Medulla oblongata (tissue), 1 donor: ENCODE results near the gene DLL1.

ENCODE experiments used
- DNase-seq: peaks from one replicate; pipeline ENCODE4 v3.0.0-alpha.2; 2015; ENCODE audit errors: extremely low spot score

Gene DLL1

DNA sequence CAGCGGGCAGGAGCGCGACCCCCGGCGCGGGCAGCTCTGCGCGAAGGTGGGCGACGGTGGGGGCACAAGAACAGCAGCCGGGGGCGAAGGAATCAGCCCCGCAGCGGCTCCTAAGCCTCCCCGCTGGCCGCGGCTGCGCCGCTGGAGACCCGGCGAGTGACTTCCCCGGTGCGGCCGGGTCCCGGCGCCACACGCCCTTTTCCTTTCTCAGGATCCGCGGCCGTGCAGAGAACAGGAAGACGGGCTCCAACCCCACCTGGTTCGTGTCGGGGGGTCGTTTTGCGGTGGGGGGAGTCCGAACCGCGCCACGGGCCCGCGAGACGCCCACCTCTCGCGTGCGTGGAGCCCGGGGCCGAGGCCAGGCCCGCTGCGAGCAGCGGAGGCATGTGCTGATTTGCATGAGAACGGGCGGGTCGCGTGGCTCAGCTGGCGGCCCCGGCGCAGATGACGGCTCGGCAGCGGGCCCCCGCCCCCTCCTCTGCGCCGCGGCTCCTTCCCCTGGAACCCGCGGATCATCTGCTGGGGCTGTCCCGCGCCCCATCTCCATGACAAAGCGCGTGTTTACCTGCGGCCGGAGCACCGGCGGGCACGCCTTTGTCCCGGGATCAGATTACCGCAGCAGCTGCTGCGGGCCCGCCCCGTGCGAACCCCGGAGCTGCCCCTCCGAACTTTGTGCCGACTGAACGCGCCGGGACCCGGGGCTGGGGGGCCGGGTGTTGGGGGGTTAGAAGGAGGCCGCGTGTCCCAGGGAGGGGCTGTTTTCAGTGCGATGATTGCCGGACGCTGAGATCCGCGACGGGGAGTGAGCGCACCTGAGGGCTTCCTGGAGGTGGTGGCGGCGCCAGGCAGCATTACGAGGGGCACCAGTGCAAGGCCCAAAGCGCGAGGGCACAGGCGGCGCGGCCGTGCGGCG lies 4.9 kb upstream of the DLL1 start:
- DNase-seq, result peak; percentile 27

DNA sequence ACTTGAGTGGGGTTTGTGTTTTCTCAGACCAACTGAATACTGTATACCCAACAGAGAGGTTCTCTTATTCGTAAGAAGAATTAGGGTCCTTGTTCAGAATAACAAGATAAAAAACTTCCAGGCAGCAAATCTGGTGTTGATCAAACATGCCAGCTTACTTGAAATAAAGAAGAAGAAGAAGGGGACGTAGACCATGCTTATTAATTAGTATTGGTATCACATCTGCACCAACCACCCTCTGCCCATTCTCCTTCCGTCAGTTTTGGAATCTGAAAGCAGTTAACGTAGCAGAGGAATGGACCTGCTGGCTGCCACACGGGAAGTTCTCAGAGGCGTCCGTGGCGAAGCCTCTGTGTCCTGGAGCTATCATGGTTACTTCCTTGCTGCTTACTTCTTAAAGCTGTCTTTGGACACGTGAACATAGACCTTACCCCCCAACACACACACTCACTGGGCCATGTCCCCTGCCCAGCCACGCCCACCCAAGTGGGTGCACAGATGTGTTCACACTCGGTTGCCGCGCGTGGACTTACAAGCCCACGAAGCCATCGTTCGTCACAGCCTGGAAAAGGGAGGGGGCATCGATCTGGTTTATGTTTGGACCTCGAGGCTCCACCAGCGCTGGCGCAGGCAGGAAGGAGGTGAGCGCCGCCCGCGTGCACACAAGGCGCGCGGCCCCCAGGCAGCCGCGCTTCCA lies 4.1 kb upstream of the DLL1 start:
- DNase-seq, result peak; percentile 33

GRCh38 chr6:170294298-170294730 lies 3.4 kb upstream of the DLL1 start:
- peak; percentile 18 for DNase-seq

DNA sequence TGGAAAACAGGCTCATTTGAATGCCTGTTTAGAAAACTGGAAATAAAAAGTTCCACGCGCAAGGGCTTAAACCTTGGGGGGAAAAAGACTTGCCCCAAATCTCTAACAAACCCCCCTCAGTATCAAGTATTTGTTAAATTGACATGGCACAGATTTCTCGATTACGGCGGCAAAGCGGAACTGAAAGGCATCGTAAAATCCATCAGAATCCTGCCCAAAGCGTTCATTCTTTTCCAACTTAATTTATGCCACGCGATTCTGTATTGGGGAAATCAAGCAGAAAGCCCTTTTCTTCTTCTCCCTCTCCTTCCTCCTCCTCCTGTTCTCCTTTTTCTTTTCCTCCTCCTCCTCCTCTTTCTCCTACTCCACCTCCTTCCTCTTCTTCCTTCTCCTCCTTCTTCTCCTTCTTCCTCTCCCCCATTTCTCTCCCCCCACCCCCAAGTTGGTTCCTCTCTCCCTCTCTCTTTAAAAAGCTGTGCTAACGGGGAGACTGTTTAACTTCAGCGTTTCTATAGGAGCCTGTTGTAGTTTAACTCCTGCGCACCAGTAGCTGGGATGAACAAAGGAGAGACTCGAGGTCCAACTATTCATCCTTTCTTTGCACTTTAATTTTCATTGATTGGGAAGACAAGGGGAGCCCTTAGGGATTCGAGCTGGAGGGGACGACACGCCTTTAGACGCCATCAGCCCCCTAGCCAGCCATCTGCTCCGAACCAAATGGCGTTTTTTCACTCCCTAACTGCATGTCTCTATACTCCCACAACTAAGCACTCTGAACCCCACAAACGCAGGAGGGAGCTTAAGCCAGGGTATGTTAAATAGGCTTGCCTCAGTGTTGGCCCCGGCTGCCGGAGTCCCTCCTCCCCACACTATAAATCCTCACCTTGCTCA lies 2.7 kb upstream of the DLL1 start:
- DNase-seq, result peak; percentile 37

DNA sequence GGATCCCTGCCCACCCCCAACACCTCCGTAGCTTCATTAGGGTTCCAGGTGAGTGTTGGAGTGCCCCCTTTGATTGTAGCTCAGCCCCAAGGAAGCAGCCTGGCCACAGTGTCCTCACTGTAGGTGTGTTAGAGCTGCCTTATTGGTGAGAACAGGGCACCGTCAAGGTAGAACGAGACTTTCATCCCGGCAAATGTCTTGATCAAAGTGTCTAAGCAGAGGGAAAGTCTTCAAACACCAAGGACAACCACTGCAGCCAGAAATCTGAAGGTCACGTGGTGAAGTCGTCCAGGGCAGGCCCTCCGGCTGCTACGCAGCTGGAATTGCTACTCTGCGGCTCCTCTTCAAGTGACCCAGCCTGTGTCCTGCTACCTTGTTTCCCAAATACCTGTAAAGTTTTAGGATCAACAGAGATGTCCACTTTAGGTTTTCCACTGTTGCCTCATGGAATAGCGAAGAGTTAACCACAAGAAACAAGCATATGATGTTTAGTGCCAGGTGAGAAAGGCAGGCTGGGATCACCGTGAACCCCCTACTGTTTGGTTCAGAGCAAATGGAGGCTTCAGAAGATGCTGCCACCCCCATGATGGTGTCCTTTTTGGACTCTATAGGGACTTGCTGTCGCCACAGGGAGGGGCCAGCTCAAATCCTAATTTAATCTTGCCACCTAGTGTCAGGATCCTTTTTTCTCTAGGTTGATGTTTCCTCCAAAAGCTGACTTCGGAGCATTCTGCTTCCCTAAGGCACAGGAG lies 1.7 kb upstream of the DLL1 start:
- DNase-seq, result peak; percentile 73

DNA sequence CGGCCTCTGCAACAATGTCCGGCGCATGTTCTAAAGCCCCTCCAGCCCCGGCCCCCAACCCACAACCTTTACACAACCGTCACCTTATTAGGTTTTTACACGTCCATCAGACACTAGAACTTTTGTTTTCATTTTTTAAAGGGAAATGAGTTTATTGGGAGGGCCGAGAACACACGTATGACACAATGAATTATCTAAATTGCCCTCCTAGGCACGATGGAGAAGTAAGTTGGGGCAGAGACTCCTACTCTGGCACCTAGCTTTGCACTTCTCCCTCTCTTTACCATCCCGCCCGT lies 1.2 kb upstream of the DLL1 start:
- DNase-seq, result no peak

DNA sequence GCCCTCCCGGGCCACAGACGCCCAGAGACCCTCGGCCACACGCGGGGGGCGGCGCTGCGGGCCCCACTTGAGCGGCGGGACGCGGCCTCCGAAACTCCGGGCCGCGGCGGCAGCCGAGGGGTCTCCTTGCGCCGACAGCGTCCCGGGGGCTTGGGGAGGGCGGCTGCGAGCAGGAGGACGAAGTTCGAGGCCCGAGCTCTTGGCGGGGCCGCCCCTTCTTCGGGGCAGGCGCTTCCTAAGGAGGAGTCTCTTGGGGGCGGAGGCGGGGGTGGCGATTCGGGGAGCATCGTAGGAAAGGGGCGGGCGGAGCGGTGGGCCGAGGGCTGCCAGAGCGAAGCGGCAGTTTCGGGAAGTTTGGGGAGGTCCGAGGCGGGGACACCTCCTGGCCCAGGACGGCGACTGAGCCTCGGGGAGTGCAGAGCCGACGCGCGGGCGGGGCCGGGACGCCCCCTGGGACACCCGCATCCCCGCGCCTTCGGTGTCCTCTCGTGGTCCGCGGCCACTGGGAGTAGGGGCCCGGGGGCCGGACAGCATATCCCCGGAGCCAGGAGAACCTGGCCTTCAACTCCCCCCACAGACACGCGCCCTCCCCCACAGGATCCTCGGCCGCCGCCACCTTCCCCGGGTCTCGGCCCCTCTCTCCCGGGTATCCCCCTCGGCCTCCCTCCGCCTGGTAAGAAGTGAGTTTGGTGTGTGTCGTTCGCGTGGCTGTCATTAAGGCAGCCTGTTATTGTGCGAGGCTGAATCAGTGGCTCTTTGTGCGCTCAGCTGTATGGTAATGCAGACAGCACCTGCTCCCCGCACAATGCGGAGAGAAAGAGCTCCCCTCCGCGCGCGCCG lies 613 bp upstream of the DLL1 start:
- DNase-seq, result peak; percentile 91

DNA sequence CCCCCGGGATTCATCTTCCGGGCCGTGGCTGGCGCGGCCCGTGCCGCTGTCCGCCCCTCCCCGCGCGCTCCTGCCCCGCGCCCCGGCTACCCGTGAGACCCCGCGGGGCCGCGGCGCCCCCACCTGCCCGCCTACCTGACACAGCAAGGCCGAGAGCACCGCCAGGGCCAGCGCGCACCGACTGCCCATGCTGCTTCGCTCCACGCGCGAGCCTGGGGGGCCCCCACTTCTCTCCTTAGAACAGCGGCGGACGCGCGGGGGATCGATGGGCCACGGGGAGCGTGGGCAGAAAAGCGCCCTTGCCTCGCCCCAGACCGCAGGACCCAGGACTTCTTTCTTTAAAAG lies 955 bp downstream of the DLL1 start:
- DNase-seq, result no peak

DNA sequence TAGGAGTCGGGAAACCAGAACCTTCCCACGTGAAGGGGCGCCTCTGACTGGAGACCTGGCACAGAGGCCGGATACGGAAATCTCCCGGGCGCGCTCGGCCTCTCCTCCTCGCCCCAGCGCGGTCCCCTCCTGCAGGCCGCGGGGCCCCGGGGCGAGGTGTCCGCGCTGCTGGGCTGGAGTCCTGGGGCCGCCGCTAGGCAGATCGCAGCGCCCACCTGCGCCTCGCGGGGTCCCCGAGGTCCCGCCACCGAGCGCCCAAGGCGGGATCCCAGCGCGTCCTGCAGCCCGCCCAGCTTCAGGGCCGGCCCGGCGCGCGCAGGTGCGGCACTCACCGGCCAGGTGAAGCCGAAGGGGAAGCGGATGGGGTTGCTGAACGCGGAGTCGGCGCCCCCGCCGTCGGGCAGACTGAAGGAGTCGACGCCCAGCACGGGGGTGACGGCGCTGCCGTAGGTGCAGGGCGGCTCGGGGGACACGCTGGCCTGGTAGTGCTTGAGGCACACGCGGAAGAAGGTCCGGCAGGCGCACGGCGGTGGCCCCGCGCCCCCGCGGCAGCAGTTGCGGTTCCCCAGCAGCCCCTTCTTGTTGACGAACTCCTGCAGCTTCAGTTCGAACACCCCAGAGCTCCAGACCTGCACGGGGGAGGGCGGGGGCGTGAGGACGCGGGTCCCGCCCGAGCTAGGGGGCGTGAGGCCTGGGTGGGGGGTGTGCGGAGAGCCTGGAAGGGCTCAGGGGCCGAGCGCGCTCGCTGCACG lies 1.5 kb downstream of the DLL1 start:
- DNase-seq, result no peak

DNA sequence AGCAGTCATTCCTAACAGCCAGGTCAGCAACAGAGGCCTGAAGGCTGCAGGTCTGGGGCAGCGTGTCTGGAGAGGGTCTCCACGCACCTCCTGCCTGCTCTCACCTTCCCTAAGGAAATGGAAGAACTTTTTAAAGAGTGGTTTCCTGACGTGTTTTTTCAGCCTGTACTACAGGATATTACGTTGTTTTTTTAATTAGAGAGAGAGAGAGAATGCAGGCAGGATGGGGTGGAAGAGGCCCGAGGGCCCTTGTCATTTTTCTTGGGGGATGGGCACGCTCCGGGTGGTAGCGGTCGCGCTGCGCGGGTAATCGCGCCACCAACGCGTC lies 2.1 kb downstream of the DLL1 start:
- DNase-seq, result no peak

DNA sequence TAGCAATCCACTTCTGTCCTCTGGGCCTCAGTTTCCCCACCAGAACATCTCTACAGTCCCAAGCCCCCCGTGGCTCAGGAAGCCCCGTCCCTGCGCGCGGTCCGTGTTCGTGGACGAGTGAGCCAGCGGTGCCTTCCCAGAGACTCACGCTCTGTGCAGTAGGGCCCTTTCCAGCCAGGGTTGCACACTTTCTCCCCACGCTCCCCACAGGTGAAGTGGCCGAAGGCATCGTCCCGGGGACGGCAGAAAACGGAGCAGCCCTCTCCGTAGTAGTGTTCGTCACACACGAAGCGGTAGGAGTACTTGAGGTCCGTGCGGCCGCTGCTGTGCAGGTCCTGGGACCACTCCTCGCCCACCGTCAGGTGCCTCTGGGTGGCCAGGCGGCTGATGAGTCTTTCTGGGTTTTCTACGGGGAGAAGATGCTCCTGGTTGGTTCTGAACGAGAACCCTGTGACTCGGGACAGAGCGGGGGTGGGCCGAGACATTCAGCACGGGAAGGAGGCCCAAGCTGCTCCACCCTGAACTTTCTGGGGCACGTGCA lies 2.7 kb downstream of the DLL1 start:
- DNase-seq, result no peak

- DNase-seq, result no peak
Observed at GRCh38 chr6:170287371-170287876, 3.5 kb downstream of the DLL1 start.

GRCh38 chr6:170286934-170287265 lies 4.0 kb downstream of the DLL1 start:
- no peak for DNase-seq

GRCh38 chr6:170286246-170286933 lies 4.5 kb downstream of the DLL1 start:
- peak; percentile 57 for DNase-seq

- DNase-seq, result no peak
Observed at GRCh38 chr6:170285482-170285881, 5.4 kb downstream of the DLL1 start.

DNA sequence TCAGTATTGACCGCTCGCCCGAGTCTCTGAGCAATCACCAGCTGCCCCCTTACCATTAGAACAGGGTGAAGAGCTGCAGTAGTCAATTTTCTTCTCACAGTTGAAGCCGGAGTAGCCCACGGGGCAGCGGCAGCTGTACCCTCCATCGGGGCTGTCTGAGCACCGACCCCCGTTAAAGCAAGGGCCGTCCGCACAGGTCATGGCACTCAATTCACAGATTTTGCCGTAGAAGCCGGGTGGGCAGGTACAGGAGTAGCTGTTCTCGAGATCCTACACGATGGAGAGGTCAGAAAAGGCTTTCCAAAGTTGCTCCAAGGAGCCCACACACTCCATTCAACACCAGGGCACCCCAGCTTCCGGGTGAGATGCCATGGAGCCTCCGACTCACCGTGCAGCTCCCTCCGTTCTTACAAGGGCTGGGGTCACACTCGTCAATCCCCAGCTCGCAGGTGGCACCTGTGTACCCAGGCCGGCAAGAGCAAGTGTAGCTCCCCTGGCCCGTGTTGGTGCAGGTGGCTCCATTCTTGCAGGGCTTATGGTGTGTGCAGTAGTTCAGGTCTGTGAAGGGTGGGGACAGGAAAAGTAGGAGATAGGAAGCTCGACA lies 5.9 kb downstream of the DLL1 start:
- no peak for DNase-seq

DNA sequence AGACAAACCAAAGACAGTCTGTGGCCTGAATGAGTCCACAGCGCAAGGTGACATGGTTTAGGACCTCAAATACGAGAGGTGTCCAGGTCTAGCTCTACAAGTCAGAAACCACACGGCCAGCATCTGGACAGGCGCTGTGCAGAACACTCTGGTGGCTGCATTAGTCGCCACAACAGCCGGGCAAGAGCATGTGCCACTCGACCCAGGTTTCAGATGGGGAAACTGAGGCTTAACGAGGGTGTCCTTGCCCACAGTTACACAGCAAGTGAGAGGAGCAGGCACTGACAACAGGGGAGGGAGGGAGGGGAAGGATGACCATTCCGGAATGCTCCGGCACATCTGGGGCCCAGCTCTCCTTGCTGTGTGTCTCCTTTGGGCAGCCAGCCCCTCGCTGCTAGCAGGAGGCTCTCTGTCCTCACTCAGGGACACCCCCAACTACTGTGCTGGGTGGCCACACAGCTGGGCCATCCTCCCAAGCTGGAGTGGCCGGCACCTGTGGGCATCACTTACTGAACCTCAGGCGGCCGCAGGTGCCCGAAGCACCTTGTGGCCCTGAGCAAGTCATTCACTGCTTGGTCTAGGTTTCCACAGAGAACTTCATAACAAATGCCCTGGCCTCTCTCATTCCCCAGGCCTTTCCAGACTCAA lies 6.6 kb downstream of the DLL1 start:
- DNase-seq, result no peak
